Measurements from ENCODE around the gene FRMPD2.

DNA sequence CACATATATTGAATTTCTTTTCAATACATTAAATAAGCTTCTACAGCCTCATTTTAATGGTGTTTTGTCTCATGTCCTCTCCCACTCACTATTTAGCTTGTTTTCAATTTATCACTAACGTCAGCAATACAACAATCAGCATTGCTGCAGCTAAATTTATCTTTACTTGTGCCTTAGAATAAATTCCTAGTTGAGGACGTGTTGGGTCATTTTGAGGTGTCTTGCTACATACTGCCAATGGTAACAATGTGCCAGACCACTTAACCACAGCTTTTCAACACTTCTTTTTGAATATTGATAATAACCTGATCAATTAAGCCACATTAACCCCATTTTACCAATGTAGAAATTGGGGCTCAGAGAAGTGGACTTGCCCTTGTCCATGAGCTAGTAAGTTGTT lies 26.0 kb downstream of the FRMPD2 start:
- TF ChIP-seq, protein P1, sequence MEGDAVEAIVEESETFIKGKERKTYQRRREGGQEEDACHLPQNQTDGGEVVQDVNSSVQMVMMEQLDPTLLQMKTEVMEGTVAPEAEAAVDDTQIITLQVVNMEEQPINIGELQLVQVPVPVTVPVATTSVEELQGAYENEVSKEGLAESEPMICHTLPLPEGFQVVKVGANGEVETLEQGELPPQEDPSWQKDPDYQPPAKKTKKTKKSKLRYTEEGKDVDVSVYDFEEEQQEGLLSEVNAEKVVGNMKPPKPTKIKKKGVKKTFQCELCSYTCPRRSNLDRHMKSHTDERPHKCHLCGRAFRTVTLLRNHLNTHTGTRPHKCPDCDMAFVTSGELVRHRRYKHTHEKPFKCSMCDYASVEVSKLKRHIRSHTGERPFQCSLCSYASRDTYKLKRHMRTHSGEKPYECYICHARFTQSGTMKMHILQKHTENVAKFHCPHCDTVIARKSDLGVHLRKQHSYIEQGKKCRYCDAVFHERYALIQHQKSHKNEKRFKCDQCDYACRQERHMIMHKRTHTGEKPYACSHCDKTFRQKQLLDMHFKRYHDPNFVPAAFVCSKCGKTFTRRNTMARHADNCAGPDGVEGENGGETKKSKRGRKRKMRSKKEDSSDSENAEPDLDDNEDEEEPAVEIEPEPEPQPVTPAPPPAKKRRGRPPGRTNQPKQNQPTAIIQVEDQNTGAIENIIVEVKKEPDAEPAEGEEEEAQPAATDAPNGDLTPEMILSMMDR (IDR thresholded peaks at IDR 0.05; ENCODE audit: borderline replicate concordance, extremely low read depth, low read length, poor library complexity, severe bottlenecking), result no peak
- no peak for TF ChIP-seq EZH2 (IDR thresholded peaks at IDR 0.05; ENCODE audit: borderline replicate concordance, low read depth, low read length, severe bottlenecking)

Data from DND-41 (cell line).